ENCODE data around the gene OTOR. TPM values are rescaled to one million over a fixed set of nuclear protein-coding genes. Genes with fewer than 3 reads are reported as not detected.

OTOR gene
- total RNA-seq (not detected), total RNA-seq (0 to 0.12 reads per million in 2 donors)

GRCh38 chr20:16748308-16748900 lies at the start of gene OTOR:
Gene OTOR (plus strand): TSS chr20:16748358. CDS start chr20:16748402, 44 bp downstream.
- Mint-ChIP-seq H3K4me1 (peaks cover 2% of the 10 kb centered on the region), H3K4me3 (no peak within 1 kb of the TSS), H3K36me3 (ENCODE audit: low read depth) (no peaks in the 10 kb centered on the region), H3K27ac (no peak within 1 kb of the TSS), H3K27me3 (peaks cover 19% of the 10 kb centered on the region)
- DNase-seq (no peak), ATAC-seq (no peak)
- no peaks in the 10 kb centered on the region for H3K9me3 ChIP-seq (ENCODE audit: control insufficient read depth, low read length, poor library complexity, severe bottlenecking)

- no peaks in the 10 kb centered on the region for H3K9me3 ChIP-seq (ENCODE audit: control insufficient read depth, low read length, poor library complexity, severe bottlenecking)
- no peak overlapping the region for H3K4me3 Mint-ChIP-seq
- peaks cover 51% of the 10 kb centered on the region for H3K27me3 Mint-ChIP-seq
- ATAC-seq (no peak), DNase-seq (no peak)
- H3K4me1 Mint-ChIP-seq: peaks cover 6% of the 10 kb centered on the region
- H3K36me3 Mint-ChIP-seq (ENCODE audit: low read depth): peaks cover 2% of the 10 kb centered on the region
- H3K27ac Mint-ChIP-seq: no peak overlapping the region
Measured at GRCh38 chr20:16699293-16699692, 48.9 kb upstream of the OTOR start.

GRCh38 chr20:16701296-16701695 lies 46.9 kb upstream of the OTOR start:
- Mint-ChIP-seq H3K4me1 (peaks cover 6% of the 10 kb centered on the region), H3K27me3 (peaks cover 41% of the 10 kb centered on the region), H3K27ac (no peak overlapping the region), H3K36me3 (ENCODE audit: low read depth) (no peaks in the 10 kb centered on the region), H3K4me3 (no peak overlapping the region)
- DNase-seq (peak in 1 of 3 donors; percentile 16), ATAC-seq (peak; percentile 67)
- no peaks in the 10 kb centered on the region for H3K9me3 ChIP-seq (ENCODE audit: control insufficient read depth, low read length, poor library complexity, severe bottlenecking)

GRCh38 chr20:16703570-16703969 lies 44.6 kb upstream of the OTOR start:
- no peak overlapping the region for H3K4me3 Mint-ChIP-seq
- no peak for DNase-seq
- no peaks in the 10 kb centered on the region for H3K9me3 ChIP-seq (ENCODE audit: control insufficient read depth, low read length, poor library complexity, severe bottlenecking)
- no peak overlapping the region for H3K27ac Mint-ChIP-seq
- H3K4me1 Mint-ChIP-seq: peaks cover 12% of the 10 kb centered on the region
- ATAC-seq: no peak
- no peaks in the 10 kb centered on the region for H3K36me3 Mint-ChIP-seq (ENCODE audit: low read depth)
- peaks cover 24% of the 10 kb centered on the region for H3K27me3 Mint-ChIP-seq

- no peaks in the 10 kb centered on the region for H3K36me3 Mint-ChIP-seq (ENCODE audit: low read depth)
- H3K27ac Mint-ChIP-seq: no peak overlapping the region
- H3K9me3 ChIP-seq (ENCODE audit: control insufficient read depth, low read length, poor library complexity, severe bottlenecking): no peaks in the 10 kb centered on the region
- peaks cover 18% of the 10 kb centered on the region for H3K4me1 Mint-ChIP-seq
- peaks cover 13% of the 10 kb centered on the region for H3K27me3 Mint-ChIP-seq
- DNase-seq: no peak
- no peak overlapping the region for H3K4me3 Mint-ChIP-seq
- no peak for ATAC-seq
Measured at GRCh38 chr20:16707674-16708073, 40.5 kb upstream of the OTOR start.

GRCh38 chr20:16708602-16709001 lies 39.6 kb upstream of the OTOR start:
- H3K9me3 ChIP-seq (ENCODE audit: control insufficient read depth, low read length, poor library complexity, severe bottlenecking): no peaks in the 10 kb centered on the region
- Mint-ChIP-seq H3K36me3 (ENCODE audit: low read depth) (no peaks in the 10 kb centered on the region), H3K4me3 (no peak overlapping the region), H3K4me1 (peaks cover 18% of the 10 kb centered on the region), H3K27me3 (peaks cover 5% of the 10 kb centered on the region), H3K27ac (no peak overlapping the region)
- DNase-seq: no peak
- no peak for ATAC-seq

- H3K9me3 ChIP-seq (ENCODE audit: control insufficient read depth, low read length, poor library complexity, severe bottlenecking): no peaks in the 10 kb centered on the region
- H3K4me3 Mint-ChIP-seq: no peak overlapping the region
- peak overlapping the region; percentile 78 for H3K27ac Mint-ChIP-seq
- peaks cover 18% of the 10 kb centered on the region for H3K4me1 Mint-ChIP-seq
- no peaks in the 10 kb centered on the region for H3K36me3 Mint-ChIP-seq (ENCODE audit: low read depth)
- peaks cover 7% of the 10 kb centered on the region for H3K27me3 Mint-ChIP-seq
- ATAC-seq (peak; percentile 87), DNase-seq (no peak)
Measured at GRCh38 chr20:16709017-16709416, 39.1 kb upstream of the OTOR start.

GRCh38 chr20:16710781-16711180 lies 37.4 kb upstream of the OTOR start:
- H3K27ac Mint-ChIP-seq: no peak overlapping the region

GRCh38 chr20:16711661-16712258 lies 36.4 kb upstream of the OTOR start:
- no peak for DNase-seq
- ATAC-seq: no peak
- H3K9me3 ChIP-seq (ENCODE audit: control insufficient read depth, low read length, poor library complexity, severe bottlenecking): no peaks in the 10 kb centered on the region
- no peaks in the 10 kb centered on the region for H3K36me3 Mint-ChIP-seq (ENCODE audit: low read depth)
- H3K27me3 Mint-ChIP-seq: peaks cover 34% of the 10 kb centered on the region
- no peak overlapping the region for H3K27ac Mint-ChIP-seq
- peaks cover 18% of the 10 kb centered on the region for H3K4me1 Mint-ChIP-seq
- H3K4me3 Mint-ChIP-seq: no peak overlapping the region

More at GRCh38 chr20:16710781-16711180, 37.4 kb upstream of the OTOR start:
- H3K27me3 Mint-ChIP-seq: peaks cover 24% of the 10 kb centered on the region
- DNase-seq: no peak
- H3K4me3 Mint-ChIP-seq: no peak overlapping the region
- no peak for ATAC-seq
- H3K36me3 Mint-ChIP-seq (ENCODE audit: low read depth): no peaks in the 10 kb centered on the region
- peaks cover 18% of the 10 kb centered on the region for H3K4me1 Mint-ChIP-seq
- H3K9me3 ChIP-seq (ENCODE audit: control insufficient read depth, low read length, poor library complexity, severe bottlenecking): no peaks in the 10 kb centered on the region

GRCh38 chr20:16712511-16712947 lies 35.6 kb upstream of the OTOR start:
- Mint-ChIP-seq H3K4me1 (peaks cover 18% of the 10 kb centered on the region), H3K27me3 (peaks cover 39% of the 10 kb centered on the region), H3K4me3 (no peak overlapping the region), H3K27ac (no peak overlapping the region), H3K36me3 (ENCODE audit: low read depth) (no peaks in the 10 kb centered on the region)
- no peak for ATAC-seq
- no peaks in the 10 kb centered on the region for H3K9me3 ChIP-seq (ENCODE audit: control insufficient read depth, low read length, poor library complexity, severe bottlenecking)
- no peak for DNase-seq

GRCh38 chr20:16713066-16713465 lies 35.1 kb upstream of the OTOR start:
- DNase-seq (no peak), ATAC-seq (no peak)
- peaks cover 16% of the 10 kb centered on the region for H3K4me1 Mint-ChIP-seq
- no peak overlapping the region for H3K27ac Mint-ChIP-seq
- H3K4me3 Mint-ChIP-seq: no peak overlapping the region
- peaks cover 43% of the 10 kb centered on the region for H3K27me3 Mint-ChIP-seq
- no peaks in the 10 kb centered on the region for H3K9me3 ChIP-seq (ENCODE audit: control insufficient read depth, low read length, poor library complexity, severe bottlenecking)
- H3K36me3 Mint-ChIP-seq (ENCODE audit: low read depth): no peaks in the 10 kb centered on the region

- no peak for DNase-seq
- H3K4me1 Mint-ChIP-seq: peaks cover 5% of the 10 kb centered on the region
- H3K4me3 Mint-ChIP-seq: no peak overlapping the region
- no peaks in the 10 kb centered on the region for H3K9me3 ChIP-seq (ENCODE audit: control insufficient read depth, low read length, poor library complexity, severe bottlenecking)
- H3K27me3 Mint-ChIP-seq: peaks cover 54% of the 10 kb centered on the region
- H3K27ac Mint-ChIP-seq: no peak overlapping the region
- no peak for ATAC-seq
- H3K36me3 Mint-ChIP-seq (ENCODE audit: low read depth): no peaks in the 10 kb centered on the region
Measured at GRCh38 chr20:16714242-16714641, 33.9 kb upstream of the OTOR start.

- no peaks in the 10 kb centered on the region for H3K36me3 Mint-ChIP-seq (ENCODE audit: low read depth)
- peaks cover 2% of the 10 kb centered on the region for H3K4me1 Mint-ChIP-seq
- H3K27me3 Mint-ChIP-seq: peaks cover 54% of the 10 kb centered on the region
- no peaks in the 10 kb centered on the region for H3K9me3 ChIP-seq (ENCODE audit: control insufficient read depth, low read length, poor library complexity, severe bottlenecking)
- ATAC-seq: no peak
- DNase-seq: no peak
- H3K27ac Mint-ChIP-seq: no peak overlapping the region
- H3K4me3 Mint-ChIP-seq: no peak overlapping the region
Measured at GRCh38 chr20:16714751-16715150, 33.4 kb upstream of the OTOR start.

GRCh38 chr20:16719421-16719820 lies 28.7 kb upstream of the OTOR start:
- H3K9me3 ChIP-seq (ENCODE audit: control insufficient read depth, low read length, poor library complexity, severe bottlenecking): no peaks in the 10 kb centered on the region
- ATAC-seq: no peak
- DNase-seq: no peak
- H3K4me1 Mint-ChIP-seq: no peaks in the 10 kb centered on the region
- no peak overlapping the region for H3K27ac Mint-ChIP-seq
- H3K27me3 Mint-ChIP-seq: peaks cover 69% of the 10 kb centered on the region
- no peak overlapping the region for H3K4me3 Mint-ChIP-seq
- no peaks in the 10 kb centered on the region for H3K36me3 Mint-ChIP-seq (ENCODE audit: low read depth)

All from T-helper 17 cell (primary cell).